Liver (tissue), 9 donors: ENCODE measurements around the gene GPR179. TPM values are rescaled to one million over a fixed set of nuclear protein-coding genes. Genes with fewer than 3 reads are reported as not detected.

Source experiments
- DNase-seq: peaks from one replicate; pipeline ENCODE4 v3.0.0-alpha.2; 2017; ENCODE audit warnings: low spot score
- H3K27ac ChIP-seq, 2 donors: one replicate each; pipeline ENCODE4 v1.7.0; 2013; ENCODE audit warnings: inconsistent platforms in 2 of 2, low read length in 2 of 2, control low read depth in 1 of 2, low read depth in 1 of 2, mild to moderate bottlenecking in 1 of 2
- H3K27me3 ChIP-seq, 4 donors: one replicate each; pipeline versions ENCODE4 v1.6.1 to v1.7.0; 2013; ENCODE audit warnings: low read length in 3 of 4, inconsistent platforms in 1 of 4, mild to moderate bottlenecking in 1 of 4, moderate library complexity in 1 of 4; ENCODE audit not compliant: control insufficient read depth in 4 of 4, insufficient read depth in 4 of 4
- H3K36me3 ChIP-seq, 4 donors: one replicate each; pipeline versions ENCODE4 v1.6.1 to v1.7.0; 2013; ENCODE audit warnings: low read length in 3 of 4, mild to moderate bottlenecking in 3 of 4, low read depth in 1 of 4, moderate library complexity in 1 of 4; ENCODE audit not compliant: control insufficient read depth in 4 of 4, insufficient read depth in 3 of 4
- H3K4me1 ChIP-seq, 4 donors: one replicate each; pipeline versions ENCODE4 v1.6.1 to v1.7.0; 2013; ENCODE audit warnings: low read length in 3 of 4, mild to moderate bottlenecking in 3 of 4, moderate library complexity in 1 of 4; ENCODE audit not compliant: control insufficient read depth in 4 of 4, insufficient read depth in 4 of 4
- H3K4me3 ChIP-seq, 3 donors: one replicate each; pipeline versions ENCODE4 v1.6.1 to v1.7.0; 2013; ENCODE audit warnings: low read length in 3 of 3, control low read depth in 1 of 3, low read depth in 1 of 3, mild to moderate bottlenecking in 1 of 3
- H3K9ac ChIP-seq, 2 donors: one replicate each; pipeline ENCODE4 v1.7.0; 2013; ENCODE audit warnings: low read length in 2 of 2, mild to moderate bottlenecking in 2 of 2, moderate library complexity in 2 of 2, control low read depth in 1 of 2, low read depth in 1 of 2
- H3K9me3 ChIP-seq, 4 donors: one replicate each; pipeline versions ENCODE4 v1.6.1 to v1.7.0; 2013; ENCODE audit warnings: low read length in 3 of 4; ENCODE audit not compliant: control insufficient read depth in 4 of 4
- ATF3 ChIP-seq: IDR thresholded peaks from 2 replicates; pipeline ENCODE4 v1.6.1; 2016; ENCODE audit warnings: antibody characterized with exemption
- CTCF ChIP-seq: fragments of 150-350 bp; IDR thresholded peaks from 2 replicates; pipeline ENCODE4 v1.5.1; 2017; ENCODE audit warnings: improper control_type of control experiment, low read depth, low read length; ENCODE audit not compliant: missing input control
- EGR1 ChIP-seq, 2 donors: IDR thresholded peaks; 2 replicates each; pipeline ENCODE4 v1.6.1; 2016 to 2018; ENCODE audit warnings: antibody characterized with exemption in 2 of 2, low read depth in 2 of 2
- FOXA1 ChIP-seq: IDR thresholded peaks from 2 replicates; pipeline ENCODE4 v1.6.1; 2016; ENCODE audit warnings: antibody characterized with exemption
- FOXA2 ChIP-seq: IDR thresholded peaks from 2 replicates; pipeline ENCODE4 v1.6.1; 2016; ENCODE audit warnings: antibody characterized with exemption
- GABPA ChIP-seq, 2 donors: IDR thresholded peaks in 1 of 2; conservative IDR thresholded peaks in 1 of 2; 2 replicates each; pipeline ENCODE4 v1.6.1; 2016; ENCODE audit warnings: antibody characterized with exemption in 2 of 2, mild to moderate bottlenecking in 1 of 2, moderate library complexity in 1 of 2
- HNF4A ChIP-seq, 2 donors: conservative IDR thresholded peaks; 2 replicates each; pipeline ENCODE4 v1.6.1; 2016; ENCODE audit warnings: antibody characterized with exemption in 2 of 2, mild to moderate bottlenecking in 2 of 2
- HNF4G ChIP-seq: IDR thresholded peaks from 2 replicates; pipeline ENCODE4 v1.6.1; 2016; ENCODE audit warnings: antibody characterized with exemption
- JUND ChIP-seq, 2 donors: IDR thresholded peaks; 2 replicates each; pipeline ENCODE4 v1.6.1; 2016; ENCODE audit warnings: antibody characterized with exemption in 2 of 2
- MAX ChIP-seq: IDR thresholded peaks from 2 replicates; pipeline ENCODE4 v1.6.1; 2016; ENCODE audit warnings: antibody characterized with exemption
- NR2F2 ChIP-seq: IDR thresholded peaks from 2 replicates; pipeline ENCODE4 v1.6.1; 2016; ENCODE audit warnings: antibody characterized with exemption
- RAD21 ChIP-seq, 2 donors: IDR thresholded peaks; 2 replicates each; pipeline ENCODE4 v1.6.1; 2016; ENCODE audit warnings: antibody characterized with exemption in 2 of 2, mild to moderate bottlenecking in 2 of 2
- REST ChIP-seq: IDR thresholded peaks from 2 replicates; pipeline ENCODE4 v1.6.1; 2016; ENCODE audit warnings: antibody characterized with exemption, mild to moderate bottlenecking
- RXRA ChIP-seq, 2 donors: IDR thresholded peaks; 2 replicates each; pipeline ENCODE4 v1.6.1; 2017 to 2018; ENCODE audit warnings: antibody characterized with exemption in 2 of 2, mild to moderate bottlenecking in 1 of 2
- SP1 ChIP-seq: IDR thresholded peaks from 2 replicates; pipeline ENCODE4 v1.6.1; 2018; ENCODE audit warnings: antibody characterized with exemption, mild to moderate bottlenecking
- TAF1 ChIP-seq: conservative IDR thresholded peaks from 2 replicates; pipeline ENCODE4 v1.6.1; 2016; ENCODE audit warnings: antibody characterized with exemption, mild to moderate bottlenecking
- YY1 ChIP-seq: IDR thresholded peaks from 2 replicates; pipeline ENCODE4 v1.6.1; 2016; ENCODE audit warnings: antibody characterized with exemption, mild to moderate bottlenecking
- ZBTB33 ChIP-seq: IDR thresholded peaks from 2 replicates; pipeline ENCODE4 v1.6.1; 2016; ENCODE audit warnings: antibody characterized with exemption
- WGBS: extraction: QIAGEN DNeasy Blood & Tissue Kit; methylation state at CpG from one replicate; pipeline ENCODE4 v1.1.7; 2013; 5-methylcytosine and 5-hydroxymethylcytosine counted together
- polyA plus RNA-seq, 2 donors: library from polyadenylated mRNA; stranded (reverse) in 1 of 2; unstranded in 1 of 2; fragments of 200-250 nt in 1 of 2; fragments of >200 nt in 1 of 2; fragmentation: Nextera tagmentation in 1 of 2; extraction: Ambion mirVana in 1 of 2; gene quantifications; one replicate each; pipeline versions ENCODE4 v1.2.1 to v1.2.3, GENCODE V29; 2013 to 2015
- total RNA-seq, 2 donors: library from RNA; depleted of rRNA; stranded (reverse); fragments of >200 nt; gene quantifications; one replicate each; pipeline ENCODE4 v1.2.3, GENCODE V29; 2014
- donor health status: healthy.
- donor health status: healthy.
- donor health status: healthy.
- donor health status: healthy.
- donor health status: healthy.

GPR179 gene
- total and polyA plus RNA-seq, 4 donors: under 0.01 to 0.05 (median 0.01) TPM; not detected in 1

GRCh38 chr17:38324141-38324697 lies 19.5 kb downstream of the GPR179 start:
- 85% methylated on average over 3 of the region's 3 CpGs for WGBS
- no peak overlapping the region for H3K27ac ChIP-seq
- H3K36me3 ChIP-seq: peaks cover 1 to 32% (median 9%) of the 10 kb centered on the region in 4 donors
- H3K9me3 ChIP-seq: no peaks in the 10 kb centered on the region
- no peaks in the 10 kb centered on the region for H3K27me3 ChIP-seq
- DNase-seq: no peak
- no peak overlapping the region for H3K9ac ChIP-seq
- no peaks in the 10 kb centered on the region for H3K4me1 ChIP-seq
- TF ChIP-seq GABPA (IDR thresholded peaks at IDR 0.05 in 1 of 2, conservative IDR thresholded peaks at IDR 0.05 in 1 of 2) (no peak), NR2F2 (no peak), YY1 (no peak), REST (no peak), SP1 (no peak), TAF1 (no peak), RAD21 (IDR thresholded peaks at IDR 0.05) (no peak), HNF4A (conservative IDR thresholded peaks at IDR 0.05) (no peak), ATF3 (no peak), RXRA (IDR thresholded peaks at IDR 0.05) (no peak), MAX (no peak), HNF4G (no peak), FOXA2 (no peak), EGR1 (IDR thresholded peaks at IDR 0.05; ENCODE audit: low read depth in 2 of 2) (no peak), JUND (IDR thresholded peaks at IDR 0.05) (no peak), CTCF (no peak), ZBTB33 (no peak), FOXA1 (no peak)
- H3K4me3 ChIP-seq: no peak overlapping the region
